HG03571 (cell line): ENCODE measurements around the gene PRDM10.
"Not testable (repeated sequence)": the region's sequence is repeated elsewhere in the genome, so short reads cannot be mapped to it uniquely, and the experiment has no call there.

ENCODE experiments used
- ATAC-seq: cut with Tn5 transposase; IDR thresholded peaks from one replicate; pipeline ENCODE4 v1.9.1; 2021; ENCODE audit not compliant: unreplicated experiment

PRDM10 gene

DNA sequence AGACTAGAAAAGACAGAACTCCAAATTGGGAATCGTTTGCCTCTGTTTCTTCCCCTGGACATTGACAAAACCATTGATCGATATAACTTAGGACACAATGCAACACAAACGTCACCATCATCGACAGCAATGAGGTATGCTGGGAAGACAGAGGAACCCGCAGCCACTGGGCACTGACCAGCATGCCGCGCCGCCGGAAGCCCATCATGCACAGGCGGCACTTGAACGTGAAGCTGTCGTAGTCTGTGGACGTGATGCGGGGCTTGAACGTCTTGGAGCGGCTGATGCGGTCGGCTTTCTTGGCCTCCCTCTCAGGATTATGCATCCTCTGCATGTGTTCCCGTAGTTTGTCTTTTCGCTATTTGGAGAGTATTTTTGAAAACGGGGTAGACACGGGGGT lies 84.3 kb downstream of the PRDM10 start:
- no peak for ATAC-seq

DNA sequence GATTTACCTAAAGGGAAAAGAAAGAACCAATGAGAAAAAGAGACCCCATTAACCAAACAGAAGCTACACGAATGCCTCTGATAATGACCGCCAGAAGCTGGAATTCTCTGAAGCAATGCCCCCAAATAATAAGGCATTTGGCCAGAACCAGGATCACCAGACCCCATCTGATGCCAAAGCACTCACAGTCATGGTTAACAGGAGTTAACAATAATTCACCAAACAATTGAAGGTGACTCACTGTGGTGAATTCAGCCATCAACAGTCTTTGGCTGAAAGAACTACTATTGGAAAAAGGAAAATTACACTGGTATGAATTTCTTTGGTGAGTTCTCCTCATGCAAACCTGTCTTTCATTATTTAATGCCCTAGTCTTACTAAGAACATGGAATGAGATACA lies 85.4 kb downstream of the PRDM10 start:
- ATAC-seq: no peak

DNA sequence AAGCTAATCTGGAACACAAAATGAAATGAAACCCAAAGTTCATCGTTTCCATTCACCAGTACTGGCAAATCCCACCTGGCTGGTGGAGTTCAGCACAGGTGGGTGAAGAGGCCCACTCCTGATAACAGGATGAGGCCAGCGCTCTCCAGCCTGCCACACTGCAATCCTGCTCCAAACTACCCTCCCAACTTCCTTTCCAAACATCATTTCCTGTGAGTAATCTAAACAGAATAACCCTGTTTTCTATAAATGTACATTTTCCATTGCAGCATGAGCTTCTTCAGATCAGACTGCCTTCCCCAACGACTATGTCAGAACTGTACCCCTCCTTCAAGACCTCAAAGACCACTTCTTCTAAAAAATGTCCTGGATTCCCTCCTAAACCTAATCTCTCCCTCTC lies 91.3 kb downstream of the PRDM10 start:
- no peak for ATAC-seq

- ATAC-seq: no peak
These were observed 92.3 kb downstream of the PRDM10 start for GRCh38 chr11:129910360-129910759.

DNA sequence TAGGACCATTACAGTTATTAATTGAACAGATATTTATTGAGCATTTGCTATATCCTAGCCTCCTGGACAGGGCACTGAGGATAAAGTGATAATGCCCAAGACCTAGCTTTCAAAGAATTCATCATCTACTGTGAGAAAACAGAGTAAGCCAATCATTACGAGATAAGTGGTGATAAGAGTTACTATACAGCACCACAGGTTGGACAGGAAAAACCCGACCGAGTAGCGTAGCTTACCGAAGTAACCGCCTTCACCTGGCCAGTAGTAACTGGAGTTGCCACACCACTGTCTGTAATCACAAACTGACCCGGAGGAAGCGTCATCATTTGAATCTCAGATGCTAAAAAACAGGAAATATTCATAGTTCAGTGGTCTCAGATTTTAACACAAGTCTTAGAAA lies 97.2 kb downstream of the PRDM10 start:
- ATAC-seq: no peak

DNA sequence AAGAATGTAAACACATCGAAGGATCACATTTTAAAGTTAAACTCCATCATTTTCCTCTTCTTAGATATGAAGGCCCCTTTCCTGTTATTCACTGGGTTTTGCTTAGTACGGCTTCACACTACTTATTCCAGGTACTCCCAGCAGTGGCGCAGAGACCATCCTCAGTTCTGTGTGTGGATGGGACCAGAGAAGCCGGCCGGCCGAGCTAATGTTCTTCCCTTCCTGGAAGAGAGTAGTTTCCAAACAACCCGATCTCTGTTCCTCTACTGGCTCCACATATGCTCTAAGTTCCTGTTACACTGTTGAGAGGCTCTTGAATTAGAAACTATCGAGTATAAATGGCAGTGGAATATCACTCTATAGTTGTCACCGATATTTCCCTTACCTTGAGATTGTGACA lies 106.6 kb downstream of the PRDM10 start:
- ATAC-seq: no peak

DNA sequence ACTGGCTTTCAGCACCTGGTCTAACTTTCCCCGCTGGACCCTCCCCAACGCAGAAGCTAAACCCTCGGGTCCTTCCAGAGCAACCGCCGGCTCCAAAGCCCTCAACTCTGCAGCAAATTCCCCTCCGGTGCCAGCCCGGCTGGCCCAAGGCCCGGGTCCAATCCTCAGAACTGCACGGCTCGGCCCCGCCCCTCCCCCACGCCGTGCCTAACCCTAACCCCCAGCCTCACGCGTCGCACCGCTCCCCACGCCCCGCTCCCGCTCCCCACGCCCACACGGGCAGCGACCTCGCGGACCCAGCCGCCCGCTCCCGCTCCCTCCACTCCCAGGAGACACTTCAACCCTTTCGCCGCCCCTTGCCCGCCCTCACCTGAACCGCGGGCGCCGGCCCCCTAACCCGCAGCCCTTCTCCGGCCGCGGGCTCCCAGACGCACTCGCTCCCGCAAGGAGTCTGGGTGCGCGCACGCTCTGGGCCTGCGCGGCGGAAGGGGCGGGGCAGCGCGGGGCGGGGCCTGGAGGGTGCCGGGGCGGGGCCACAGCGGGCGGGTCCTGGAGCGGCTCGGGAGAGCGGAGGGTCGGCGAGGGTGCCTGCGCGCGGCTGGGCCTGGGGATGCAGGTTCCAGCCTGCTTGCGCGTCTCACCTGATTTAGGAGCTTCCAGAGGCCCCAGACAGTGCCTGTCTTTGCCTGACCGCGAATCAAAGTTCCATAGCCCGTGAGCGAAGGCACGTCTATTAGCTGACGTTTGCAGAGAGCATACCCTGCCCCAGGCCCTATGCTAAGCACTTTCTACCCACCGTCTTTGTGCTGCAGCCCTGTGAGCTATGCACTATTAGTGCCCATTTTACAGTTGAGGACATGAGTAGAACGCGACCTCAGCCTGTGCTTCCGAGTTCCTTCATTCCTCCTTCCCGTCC lies 107.3 kb downstream of the PRDM10 start, which contains the start of gene NFRKB:
Gene NFRKB (minus strand): TSS at position 453 of the 916 bp plus-strand sequence. CDS start 2,729 bp downstream, outside the sequence.
- peak; percentile 94 for ATAC-seq

DNA sequence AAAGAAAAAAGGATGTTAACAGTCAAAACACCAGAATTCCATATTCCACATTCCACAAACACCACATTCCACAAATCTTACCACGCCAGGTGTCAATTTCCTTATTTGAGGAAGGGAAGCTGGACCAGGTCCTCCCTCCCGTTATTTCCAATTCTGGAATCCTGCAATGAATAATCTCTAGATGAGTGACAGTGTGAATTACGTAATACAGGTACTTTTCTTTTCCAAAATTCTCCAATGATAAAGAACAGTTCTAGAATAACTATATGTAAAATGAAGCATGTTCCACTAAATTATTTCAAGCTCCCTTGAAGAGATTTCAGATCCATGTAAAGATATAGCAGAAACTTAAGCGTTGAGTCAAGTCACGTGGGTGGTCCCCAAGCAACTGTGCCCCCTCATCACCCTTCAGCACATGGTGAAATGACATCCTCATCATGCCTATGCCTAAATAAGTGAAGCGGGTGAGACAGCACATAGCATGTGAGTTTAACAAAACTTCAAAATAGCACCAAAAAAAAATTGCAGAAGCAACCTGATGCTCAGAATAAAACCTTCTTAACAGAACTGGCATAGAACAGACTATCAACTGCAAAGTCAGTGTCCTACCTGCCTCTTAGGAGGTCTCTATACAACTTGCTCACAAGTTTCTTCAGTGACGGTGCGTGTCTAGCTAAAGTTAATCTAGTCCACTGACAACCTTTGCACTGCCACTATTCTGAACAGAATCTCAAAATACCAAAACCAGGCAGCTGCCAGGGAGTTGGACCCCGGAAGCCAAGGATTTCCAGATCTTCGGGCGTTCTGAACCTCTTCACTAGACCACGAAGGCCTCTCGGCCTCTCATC lies 108.1 kb downstream of the PRDM10 start:
- ATAC-seq: peak; percentile 27

- no peak for ATAC-seq
These were observed 114.2 kb downstream of the PRDM10 start for GRCh38 chr11:129888451-129888850.

- ATAC-seq: no peak
These were observed 117.3 kb downstream of the PRDM10 start for GRCh38 chr11:129885381-129885780.

- no peak for ATAC-seq
These were observed 118.1 kb downstream of the PRDM10 start for GRCh38 chr11:129884581-129884980.

GRCh38 chr11:129881570-129882170 lies 121.0 kb downstream of the PRDM10 start:
- peak; percentile 81 for ATAC-seq

DNA sequence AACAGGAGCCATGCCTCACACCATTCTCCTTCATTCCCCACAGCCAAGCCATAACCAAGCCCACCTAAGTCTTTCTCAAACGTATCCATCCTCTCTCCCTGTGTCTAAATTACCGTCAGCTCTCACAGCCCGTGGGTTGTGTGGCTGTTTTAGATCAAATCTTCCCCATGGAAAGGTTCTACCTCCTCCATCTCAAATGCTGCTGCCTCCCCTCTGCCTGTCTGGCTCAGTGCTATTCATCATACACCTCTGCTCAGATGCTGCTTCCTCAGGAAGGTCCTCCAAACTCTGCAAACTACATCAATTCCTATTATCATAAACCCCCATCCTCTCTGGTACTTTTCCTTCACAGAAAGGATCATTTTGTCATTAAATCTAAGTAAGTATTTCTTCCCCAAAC lies 122.3 kb downstream of the PRDM10 start:
- no peak for ATAC-seq

- no peak for ATAC-seq
These were observed 130.7 kb downstream of the PRDM10 start for GRCh38 chr11:129871914-129872313.

DNA sequence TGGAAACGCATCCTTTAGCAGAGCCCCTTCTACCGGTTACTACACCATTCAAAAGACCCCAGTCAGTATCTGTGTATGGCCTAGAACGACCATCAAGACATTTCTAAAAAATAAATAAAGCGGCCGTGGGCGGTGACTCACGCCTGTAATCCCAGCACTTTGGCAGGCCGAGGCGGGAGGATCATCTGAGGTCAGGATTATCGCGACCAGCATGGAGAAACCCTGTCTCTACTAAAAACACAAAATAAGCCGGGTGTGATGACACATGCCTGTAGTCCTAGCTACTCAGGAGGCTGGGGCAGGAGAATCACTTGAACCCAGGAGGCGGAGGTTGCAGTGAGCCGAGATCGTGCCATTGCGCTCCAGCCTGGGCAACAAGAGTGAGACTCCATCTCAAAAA lies 134.0 kb downstream of the PRDM10 start:
- ATAC-seq: not testable (repeated sequence)

DNA sequence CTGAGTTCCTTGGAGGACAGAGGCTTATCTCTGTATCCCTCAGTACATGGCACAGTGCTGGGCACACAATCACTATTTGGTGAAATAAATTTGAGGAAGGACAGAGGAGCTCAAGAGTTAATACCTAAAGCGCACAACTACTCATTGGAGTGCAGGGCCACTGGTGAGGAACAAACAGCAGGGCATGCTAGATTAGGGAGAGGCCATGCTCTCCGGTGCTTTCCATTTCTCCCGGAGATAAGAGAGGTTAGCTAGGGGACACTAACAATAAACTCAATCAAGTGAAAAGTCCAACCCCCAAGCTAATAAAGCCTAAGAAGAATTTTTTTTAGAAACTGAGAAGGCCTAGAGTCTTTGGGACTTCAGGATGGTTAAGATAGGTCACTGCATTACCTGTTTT lies 136.3 kb downstream of the PRDM10 start:
- no peak for ATAC-seq

GRCh38 chr11:129865701-129866100 lies 136.9 kb downstream of the PRDM10 start:
- ATAC-seq: no peak

GRCh38 chr11:129864811-129865210 lies 137.8 kb downstream of the PRDM10 start:
- ATAC-seq: no peak

DNA sequence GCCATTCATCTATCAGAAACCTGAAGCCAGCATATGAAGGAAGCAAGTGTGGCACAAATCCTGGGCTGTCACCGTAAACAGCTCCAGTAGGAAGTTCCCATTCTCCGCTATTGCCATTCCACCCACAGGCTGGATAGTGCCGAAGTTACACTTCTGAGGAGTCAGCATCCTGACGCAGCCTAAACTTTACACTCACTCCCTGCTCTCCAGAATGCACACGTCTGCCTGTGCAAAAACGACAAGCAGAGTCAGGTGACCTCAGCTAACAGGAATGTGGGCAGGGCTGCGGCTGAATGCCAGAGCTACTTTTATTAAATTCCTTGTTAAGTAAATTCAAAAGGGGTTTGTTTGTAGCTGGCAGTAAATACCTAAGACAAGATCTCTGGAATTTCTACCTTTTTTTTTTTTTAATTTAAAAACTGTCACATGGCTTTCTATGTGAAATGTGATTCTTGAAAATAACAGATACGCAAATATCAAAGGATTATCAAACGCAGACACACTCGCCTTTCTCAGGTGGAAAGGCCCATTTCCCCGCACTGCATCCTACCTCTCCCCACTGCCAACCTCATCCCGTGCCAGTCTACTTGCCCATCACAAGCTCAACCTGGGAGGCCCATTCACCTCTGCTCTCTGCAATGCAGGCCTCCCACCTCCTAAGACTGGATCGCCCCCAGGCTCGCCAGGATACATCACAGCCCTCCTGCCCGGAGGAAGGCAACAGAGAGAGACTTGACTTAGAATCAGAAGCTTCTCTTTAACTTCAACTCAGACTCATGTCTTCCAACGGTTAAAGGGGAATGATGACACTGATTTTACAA lies 140.7 kb downstream of the PRDM10 start:
- ATAC-seq: no peak

DNA sequence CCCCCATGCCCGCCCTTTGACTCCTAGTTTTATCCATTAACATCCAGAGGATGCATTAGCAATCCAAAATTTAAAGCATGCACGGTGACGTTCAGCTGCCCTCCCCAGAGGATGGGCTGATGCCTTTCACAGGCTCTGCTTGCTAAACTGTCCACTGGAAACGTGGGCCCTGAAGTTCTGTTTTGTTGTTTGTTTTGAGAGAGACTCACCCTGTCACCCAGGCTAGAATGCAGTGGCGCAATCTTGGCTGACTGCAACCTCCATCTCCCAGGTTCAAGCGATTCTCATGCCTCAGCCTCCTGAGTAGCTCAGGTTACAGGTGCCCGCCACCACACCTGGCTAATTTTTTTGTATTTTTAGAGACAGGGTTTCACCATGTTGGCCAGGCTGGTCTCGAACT lies 146.6 kb downstream of the PRDM10 start:
- no peak for ATAC-seq

DNA sequence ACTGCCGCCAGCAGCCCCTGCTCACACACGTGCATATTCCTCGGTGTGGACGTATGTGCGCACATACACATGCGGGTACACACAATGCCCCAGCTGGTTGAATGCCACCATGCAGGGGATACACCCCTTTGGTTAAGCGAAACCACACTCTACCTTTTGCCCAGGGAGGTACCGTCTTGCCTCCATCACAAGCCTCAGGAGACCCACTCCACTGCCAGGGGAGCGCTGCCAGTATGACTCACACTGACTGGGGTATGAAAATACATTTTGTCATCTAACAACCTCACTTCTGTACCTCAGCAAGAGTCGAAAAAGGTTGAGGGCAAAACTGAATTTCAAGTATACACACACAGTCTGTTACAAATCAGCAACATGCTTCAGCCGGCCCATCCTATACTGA lies 147.5 kb downstream of the PRDM10 start:
- ATAC-seq: no peak
